ENCODE measurements around the gene MYO3B.
A peak's percentile ranks its signal among the peaks of the same experiment; 100 is the strongest.

Gene MYO3B

GRCh38 chr2:170180031-170180566 is 2.2 kb downstream of the MYO3B start:
- DNase-seq (ENCODE audit: low read depth) = peak; percentile 76
- TF ChIP-seq, protein P1, sequence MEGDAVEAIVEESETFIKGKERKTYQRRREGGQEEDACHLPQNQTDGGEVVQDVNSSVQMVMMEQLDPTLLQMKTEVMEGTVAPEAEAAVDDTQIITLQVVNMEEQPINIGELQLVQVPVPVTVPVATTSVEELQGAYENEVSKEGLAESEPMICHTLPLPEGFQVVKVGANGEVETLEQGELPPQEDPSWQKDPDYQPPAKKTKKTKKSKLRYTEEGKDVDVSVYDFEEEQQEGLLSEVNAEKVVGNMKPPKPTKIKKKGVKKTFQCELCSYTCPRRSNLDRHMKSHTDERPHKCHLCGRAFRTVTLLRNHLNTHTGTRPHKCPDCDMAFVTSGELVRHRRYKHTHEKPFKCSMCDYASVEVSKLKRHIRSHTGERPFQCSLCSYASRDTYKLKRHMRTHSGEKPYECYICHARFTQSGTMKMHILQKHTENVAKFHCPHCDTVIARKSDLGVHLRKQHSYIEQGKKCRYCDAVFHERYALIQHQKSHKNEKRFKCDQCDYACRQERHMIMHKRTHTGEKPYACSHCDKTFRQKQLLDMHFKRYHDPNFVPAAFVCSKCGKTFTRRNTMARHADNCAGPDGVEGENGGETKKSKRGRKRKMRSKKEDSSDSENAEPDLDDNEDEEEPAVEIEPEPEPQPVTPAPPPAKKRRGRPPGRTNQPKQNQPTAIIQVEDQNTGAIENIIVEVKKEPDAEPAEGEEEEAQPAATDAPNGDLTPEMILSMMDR (IDR thresholded peaks at IDR 0.05; ENCODE audit: insufficient read depth, low read depth, low read length, missing control alignments) = no peak
- H3K4me3 ChIP-seq (ENCODE audit: low read length) = peak overlapping the region; percentile 23

DNA sequence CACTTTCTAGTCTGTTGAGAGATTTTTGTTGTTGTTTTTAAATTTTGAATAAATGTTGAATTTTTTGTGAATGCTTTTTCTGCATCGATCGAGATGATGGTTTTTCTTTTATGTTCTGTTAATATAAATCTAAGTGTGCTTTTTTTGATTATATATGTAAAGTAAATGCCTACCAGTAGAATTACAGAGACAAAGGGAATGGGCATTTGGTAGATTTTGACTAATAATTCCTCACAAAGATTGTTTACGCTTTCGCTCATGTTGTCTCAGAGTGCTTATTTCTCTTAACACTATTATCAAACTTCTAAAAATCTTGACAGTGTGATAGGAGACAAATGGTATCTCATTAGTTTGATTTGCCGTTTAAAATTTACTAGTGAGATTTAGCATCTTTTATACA is 3.7 kb downstream of the MYO3B start:
- TF ChIP-seq, protein P1 (IDR thresholded peaks at IDR 0.05; ENCODE audit: insufficient read depth, low read depth, low read length, missing control alignments) = no peak
- no peak overlapping the region for H3K4me3 ChIP-seq (ENCODE audit: low read length)
- DNase-seq (ENCODE audit: low read depth) = no peak

- DNase-seq (ENCODE audit: low read depth) = no peak
- TF ChIP-seq, protein P1 (IDR thresholded peaks at IDR 0.05; ENCODE audit: insufficient read depth, low read depth, low read length, missing control alignments) = no peak
- no peak overlapping the region for H3K4me3 ChIP-seq (ENCODE audit: low read length)
Measured at GRCh38 chr2:170185319-170185718, 7.4 kb downstream of the MYO3B start.

GRCh38 chr2:170189757-170190156 is 11.8 kb downstream of the MYO3B start:
- H3K4me3 ChIP-seq (ENCODE audit: low read length) = no peak overlapping the region
- DNase-seq (ENCODE audit: low read depth) = peak; percentile 60
- TF ChIP-seq, protein P1 (IDR thresholded peaks at IDR 0.05; ENCODE audit: insufficient read depth, low read depth, low read length, missing control alignments) = no peak

DNA sequence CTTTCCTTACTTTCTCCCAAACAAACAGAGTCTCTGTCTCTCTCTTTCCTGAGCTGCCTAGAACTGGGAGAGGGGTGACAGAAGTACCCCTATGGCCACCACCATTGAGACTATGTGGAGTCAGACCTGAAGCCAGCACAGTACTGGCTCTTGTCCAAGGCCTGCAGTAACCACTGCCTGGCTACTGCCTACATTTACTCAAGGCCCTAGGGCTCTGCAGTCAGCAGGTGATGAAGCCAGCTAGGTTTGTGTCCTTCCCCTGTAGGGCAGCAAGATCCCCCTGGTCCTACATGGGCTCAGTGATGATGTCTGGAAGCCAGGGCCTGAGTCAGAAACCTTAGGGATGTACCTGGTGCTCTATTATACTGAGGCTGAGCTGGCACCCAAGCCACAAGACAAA is 12.2 kb downstream of the MYO3B start:
- H3K4me3 ChIP-seq (ENCODE audit: low read length) = no peak overlapping the region
- DNase-seq (ENCODE audit: low read depth) = peak; percentile 51
- TF ChIP-seq, protein P1 (IDR thresholded peaks at IDR 0.05; ENCODE audit: insufficient read depth, low read depth, low read length, missing control alignments) = no peak

DNA sequence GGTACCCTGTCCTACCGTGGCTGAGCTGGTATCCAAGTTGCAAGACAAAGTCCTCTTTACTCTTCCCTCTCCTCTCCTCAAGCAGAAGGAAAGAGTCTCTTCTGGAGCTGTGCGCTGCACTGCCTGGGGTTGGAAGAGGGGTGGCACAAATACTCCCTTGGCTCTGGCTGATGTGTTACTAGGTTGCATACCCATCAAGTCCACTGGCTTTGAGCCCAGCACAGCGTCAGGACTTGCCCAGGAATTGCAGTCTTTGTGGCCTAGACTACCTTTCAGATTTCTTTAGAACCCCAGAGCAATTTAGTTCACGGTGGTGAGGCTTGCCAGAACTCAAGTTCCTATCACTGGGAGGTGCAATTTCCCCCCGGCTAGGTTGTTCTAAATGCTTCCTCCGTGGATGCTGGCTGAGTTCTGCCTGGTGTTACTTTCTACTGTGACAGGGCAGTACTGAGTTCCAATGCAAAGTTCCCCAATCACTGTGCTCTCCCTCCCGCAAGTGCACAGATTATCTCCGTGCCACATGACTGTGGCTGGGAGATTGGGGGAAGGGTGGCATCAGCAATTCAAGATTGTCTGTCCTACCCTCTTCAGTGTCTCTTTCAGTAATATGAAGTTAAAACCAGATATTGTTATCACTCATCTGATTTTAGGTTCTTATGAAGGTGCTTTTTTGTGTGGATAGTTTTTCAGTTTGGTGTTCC is 13.4 kb downstream of the MYO3B start:
- TF ChIP-seq, protein P1 (IDR thresholded peaks at IDR 0.05; ENCODE audit: insufficient read depth, low read depth, low read length, missing control alignments) = no peak
- H3K4me3 ChIP-seq (ENCODE audit: low read length) = no peak overlapping the region
- peak; percentile 64 for DNase-seq (ENCODE audit: low read depth)

- no peak for DNase-seq (ENCODE audit: low read depth)
- H3K4me3 ChIP-seq (ENCODE audit: low read length) = no peak overlapping the region
- TF ChIP-seq, protein P1 (IDR thresholded peaks at IDR 0.05; ENCODE audit: insufficient read depth, low read depth, low read length, missing control alignments) = no peak
Measured at GRCh38 chr2:170196963-170197362, 19.0 kb downstream of the MYO3B start.

Data from epithelial cell of esophagus (primary cell).